Inferior parietal cortex (tissue), 1 donor: Measurements from ENCODE around the gene GPX2.
"Not testable (repeated sequence)": the region's sequence is repeated elsewhere in the genome, so short reads cannot be mapped to it uniquely, and the experiment has no call there.

Experiments used
- DNase-seq: peaks from one replicate; pipeline ENCODE4 v3.0.0-alpha.2; 2016; ENCODE audit errors: extremely low spot score

The GPX2 gene

GRCh38 chr14:64914237-64915028, 28.1 kb downstream of the GPX2 start, which contains the start of gene CHURC1:
TSS of gene CHURC1 (plus strand) at chr14:64914455. CDS start at chr14:64914496, 41 bp downstream.
- peak; percentile 98 for DNase-seq

- DNase-seq, result not testable (repeated sequence)
These were observed 29.1 kb downstream of the GPX2 start for GRCh38 chr14:64913477-64913876.

GRCh38 chr14:64912261-64912660, 30.3 kb downstream of the GPX2 start:
- no peak for DNase-seq

GRCh38 chr14:64910847-64911495, 31.6 kb downstream of the GPX2 start:
- DNase-seq, result no peak

- no peak for DNase-seq
These were observed 36.5 kb downstream of the GPX2 start for GRCh38 chr14:64906022-64906421.

DNA sequence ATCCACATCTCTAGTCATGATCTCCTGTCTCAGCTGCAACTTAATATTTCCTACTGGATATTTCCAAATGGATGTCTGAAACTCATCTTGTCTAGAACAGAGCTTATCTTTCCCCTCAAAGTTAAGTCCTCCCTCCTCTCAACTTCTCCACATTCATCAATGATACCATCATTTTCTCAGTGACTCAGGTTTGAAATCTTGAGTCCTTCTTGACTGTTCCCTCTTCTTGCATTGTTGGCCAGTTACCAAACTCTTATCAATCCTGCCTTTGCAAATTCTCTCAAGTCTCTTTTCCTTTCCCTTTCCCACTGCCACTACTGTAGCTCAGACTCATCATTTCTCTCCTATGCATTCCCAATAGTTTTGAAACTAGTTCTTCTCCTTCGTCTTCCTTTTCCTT, 42.6 kb downstream of the GPX2 start:
- DNase-seq, result no peak

DNA sequence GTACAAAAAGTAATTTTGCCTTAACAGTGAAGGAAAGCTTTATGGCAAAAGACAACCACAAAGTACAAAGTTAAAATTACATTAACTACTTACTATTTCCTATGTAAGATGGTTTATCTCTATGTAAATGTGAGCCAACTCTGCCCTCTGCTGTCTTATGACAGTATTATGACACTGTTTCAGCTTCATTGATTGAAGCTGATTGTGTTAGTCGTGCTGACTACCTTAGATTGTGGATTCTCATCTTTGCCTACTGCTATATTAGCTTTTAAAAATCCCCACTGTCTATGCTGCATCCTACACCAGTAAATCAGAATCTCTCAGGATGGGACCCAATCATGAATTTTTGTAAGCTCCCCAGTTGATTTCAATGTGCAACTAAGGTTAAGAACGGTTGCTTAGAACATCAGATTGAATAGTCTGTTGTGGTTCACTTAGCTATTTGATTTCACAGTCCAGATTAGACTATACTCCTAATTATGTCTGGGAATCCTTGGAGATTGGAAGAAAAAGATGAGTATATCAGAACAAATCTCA, 50.6 kb downstream of the GPX2 start:
- peak; percentile 76 for DNase-seq

GRCh38 chr14:64891173-64891838, 51.2 kb downstream of the GPX2 start:
- DNase-seq, result no peak

DNA sequence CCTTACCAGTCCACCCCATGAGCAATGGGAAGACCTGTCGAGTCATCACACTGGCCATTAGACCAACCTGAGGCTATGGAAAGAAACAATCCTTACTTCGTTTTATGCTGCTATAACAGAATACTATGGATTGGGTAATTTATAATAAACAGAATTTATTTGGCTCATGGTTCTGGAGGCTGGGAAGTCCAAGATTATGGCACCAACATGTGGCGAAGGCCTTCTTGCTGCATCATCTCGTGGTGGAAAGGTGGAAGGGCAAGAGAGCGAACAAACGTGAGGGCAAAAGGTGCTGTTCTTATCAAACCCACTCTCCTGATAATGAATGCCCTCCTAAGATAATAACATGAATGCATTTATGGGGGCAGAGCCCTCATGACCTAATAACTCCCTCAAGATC, 53.2 kb downstream of the GPX2 start:
- no peak for DNase-seq
